Measurements from ENCODE around the gene CIAO3.

Gene CIAO3

DNA sequence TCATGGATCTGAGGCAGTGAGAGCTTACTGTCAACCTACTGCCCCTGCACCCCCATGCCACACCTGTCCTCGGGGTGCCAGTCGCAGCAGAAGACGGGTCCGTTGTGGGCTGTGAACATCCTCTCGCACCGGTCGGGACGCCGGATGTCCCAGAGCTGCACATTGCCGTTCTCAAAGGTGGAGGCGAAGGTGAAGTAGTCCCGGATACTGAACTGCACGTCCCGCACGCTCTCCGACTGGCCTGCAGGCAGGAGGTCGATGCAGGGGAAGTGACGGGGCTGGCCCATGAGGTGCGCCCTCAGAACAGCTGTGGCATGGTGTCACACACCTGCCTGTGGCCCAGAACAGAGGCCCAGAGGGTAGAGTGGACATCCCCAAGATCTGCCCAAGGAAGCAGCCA is 53.3 kb downstream of the CIAO3 start:
- DNase-seq = no peak

DNA sequence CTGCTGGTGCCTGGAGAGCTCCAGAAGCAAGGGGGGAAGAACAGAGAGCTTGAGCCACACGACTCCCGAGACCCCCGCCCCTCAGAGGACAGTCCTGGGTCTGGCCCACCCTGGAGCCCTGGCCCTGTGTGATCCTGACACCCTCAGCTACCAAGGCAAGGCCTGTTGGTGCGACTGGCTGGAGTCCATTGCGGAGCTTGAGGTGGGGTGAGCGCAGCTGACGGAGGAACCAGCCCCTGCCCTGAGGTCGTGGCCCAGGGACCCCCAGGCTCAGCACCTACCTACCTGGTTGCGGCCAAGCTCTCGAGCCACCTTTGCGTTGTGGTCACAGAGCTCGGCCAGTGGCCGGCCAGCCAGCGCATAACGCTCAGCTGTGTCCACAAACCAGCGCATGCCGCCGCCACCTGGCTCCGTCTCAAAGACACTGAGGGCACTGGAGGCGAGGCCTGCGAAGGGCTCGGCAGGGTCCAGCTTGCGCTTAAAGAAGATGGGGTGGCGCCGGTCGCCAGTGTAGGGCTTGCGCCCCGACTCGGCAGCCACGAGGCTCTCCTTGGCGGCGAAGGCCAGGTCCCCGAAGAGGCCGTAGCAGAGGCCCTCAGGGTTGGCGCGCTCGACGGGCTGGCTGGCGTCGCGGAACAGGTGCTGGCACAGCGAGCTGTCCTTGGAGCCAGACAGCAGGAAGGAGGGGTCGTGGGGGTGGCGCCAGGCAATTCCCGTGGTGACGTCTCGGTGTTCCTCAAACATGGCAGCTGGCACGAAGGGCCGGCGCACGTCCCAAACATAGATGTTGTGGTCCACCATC is 54.1 kb downstream of the CIAO3 start:
- DNase-seq = no peak

GRCh38 chr16:685967-686366 is 54.8 kb downstream of the CIAO3 start:
- DNase-seq = no peak

DNA sequence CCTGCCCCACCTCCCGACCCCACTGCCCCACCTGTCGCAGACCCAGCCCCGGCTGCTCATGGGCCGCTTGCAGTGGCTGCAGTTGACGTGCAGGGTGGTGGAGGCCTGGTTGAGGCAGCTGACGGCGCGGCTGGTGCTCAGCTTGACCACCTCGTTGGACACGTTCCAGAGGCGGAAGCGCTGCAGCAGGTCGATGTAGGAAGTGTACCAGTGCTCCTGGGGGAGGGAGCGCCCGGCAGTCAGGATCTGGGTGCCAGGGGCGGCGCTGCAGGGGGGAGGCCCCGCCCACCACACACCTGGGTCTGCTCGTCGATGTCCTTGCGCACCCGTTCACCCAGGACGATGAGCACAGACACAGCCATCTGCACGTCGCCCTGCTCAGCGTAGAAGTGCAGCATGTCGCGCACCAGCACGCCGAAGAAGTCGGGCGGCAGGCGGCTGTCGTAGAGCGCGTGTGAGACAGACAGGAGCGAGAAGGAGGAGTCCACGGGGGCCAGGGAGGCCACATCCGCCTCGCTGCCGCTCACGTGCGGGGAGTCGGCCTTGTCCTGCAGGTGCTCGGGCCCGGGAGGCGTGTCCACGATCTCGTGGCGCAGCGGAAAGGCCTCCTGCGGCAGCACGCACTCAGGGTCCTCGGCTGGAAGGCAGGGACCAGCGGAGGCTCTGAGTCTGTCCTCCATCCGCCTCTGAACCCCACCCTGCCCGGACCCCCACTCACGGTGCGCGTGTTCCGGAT is 55.7 kb downstream of the CIAO3 start:
- DNase-seq = peak; percentile 43

GRCh38 chr16:684071-684794 is 56.6 kb downstream of the CIAO3 start, which contains the start of gene JMJD8:
JMJD8 (minus strand) TSS chr16:684334; CDS start chr16:684319, 15 bp downstream.
- DNase-seq = peak; percentile 86

GRCh38 chr16:683396-684070 is 57.3 kb downstream of the CIAO3 start:
- DNase-seq = no peak

DNA sequence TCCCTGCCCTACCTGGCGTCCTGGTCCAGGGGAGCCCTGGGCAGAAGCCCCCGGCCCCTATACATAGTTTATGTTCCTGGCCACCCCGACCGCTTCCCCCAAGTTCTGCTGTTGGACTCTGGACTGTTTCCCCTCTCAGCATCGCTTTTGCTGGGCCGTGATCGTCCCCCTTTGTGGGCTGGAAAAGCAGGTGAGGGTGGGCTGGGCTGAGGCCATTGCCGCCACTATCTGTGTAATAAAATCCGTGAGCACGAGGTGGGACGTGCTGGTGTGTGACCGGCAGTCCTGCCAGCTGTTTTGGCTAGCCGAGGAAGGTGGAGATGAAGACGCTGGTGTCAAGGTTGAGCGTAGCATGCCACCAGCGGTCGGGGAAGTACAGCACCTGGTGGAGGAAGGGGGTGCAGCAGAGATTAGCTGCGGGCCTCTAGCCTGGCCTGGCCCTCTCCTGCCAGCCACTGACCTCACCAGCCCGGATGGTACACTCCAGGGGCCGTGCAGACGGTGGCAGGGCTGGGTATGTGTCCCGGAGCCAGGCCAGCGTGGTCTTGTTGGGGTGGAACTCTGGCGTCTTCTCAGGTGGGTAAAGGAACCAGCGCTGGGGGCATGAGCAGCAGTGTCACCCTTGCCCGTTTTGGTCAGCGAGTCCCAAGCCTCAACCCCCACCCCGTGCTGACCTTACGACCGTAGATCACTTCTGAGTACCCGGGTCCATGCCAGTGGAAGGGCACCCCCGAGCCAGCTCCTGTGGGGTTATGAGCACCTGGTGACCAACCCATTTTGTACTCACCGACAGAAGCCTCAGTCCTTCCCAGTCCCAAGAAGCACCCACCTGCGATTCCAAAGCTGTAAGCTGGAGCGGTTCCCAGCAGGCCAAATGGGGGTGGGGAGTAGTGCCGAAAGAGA is 58.1 kb downstream of the CIAO3 start:
- DNase-seq = no peak

DNA sequence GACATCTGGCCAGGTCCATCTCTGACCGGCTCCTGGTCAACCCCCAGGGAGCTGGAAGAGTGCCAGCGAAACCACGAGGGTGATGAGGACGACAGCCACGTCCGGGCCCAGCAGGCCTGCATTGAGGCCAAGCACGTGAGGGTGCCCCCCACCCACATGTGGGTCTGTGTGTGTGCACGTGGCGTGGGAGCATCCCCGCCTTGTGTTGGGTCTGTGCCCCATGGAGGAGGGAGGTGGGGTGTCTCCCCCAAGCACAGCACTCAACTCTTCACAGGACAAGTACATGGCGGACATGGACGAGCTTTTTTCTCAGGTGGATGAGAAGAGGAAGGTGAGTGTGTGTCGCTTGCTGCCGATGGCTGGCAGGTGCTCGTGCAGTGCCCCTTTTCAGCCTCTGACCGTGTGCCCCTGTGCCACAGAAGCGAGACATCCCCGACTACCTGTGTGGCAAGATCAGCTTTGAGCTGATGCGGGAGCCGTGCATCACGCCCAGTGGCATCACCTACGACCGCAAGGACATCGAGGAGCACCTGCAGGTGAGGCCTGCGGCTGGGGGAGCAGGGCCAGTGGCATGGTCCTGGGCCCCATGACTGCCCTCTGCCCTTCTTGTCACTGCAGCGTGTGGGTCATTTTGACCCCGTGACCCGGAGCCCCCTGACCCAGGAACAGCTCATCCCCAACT is 58.9 kb downstream of the CIAO3 start:
- DNase-seq = no peak

DNA sequence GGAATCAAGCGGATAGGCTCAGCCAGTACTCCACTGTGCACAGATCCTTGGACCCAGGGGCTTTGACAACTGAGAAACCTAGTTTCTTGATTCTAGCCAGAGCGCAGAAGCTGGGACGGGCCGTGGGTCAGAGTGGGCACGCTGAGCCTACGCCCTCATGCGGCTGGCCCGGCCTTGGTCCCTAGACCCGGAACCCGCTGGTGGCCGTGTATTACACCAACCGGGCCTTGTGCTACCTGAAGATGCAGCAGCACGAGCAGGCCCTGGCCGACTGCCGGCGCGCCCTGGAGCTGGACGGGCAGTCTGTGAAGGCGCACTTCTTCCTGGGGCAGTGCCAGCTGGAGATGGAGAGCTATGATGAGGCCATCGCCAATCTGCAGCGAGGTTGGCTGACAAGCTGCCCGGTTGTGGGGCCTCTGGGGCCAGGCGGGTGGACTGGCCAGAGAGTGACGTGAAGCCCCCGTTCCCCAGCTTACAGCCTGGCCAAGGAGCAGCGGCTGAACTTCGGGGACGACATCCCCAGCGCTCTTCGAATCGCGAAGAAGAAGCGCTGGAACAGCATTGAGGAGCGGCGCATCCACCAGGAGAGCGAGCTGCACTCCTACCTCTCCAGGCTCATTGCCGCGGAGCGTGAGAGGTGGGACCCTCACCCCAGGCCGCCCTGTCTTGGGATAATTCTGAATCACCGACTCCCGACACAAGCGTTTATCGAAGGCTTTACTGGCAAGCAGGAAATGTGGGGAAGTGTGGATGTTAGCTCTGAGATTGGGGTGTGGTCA is 59.6 kb downstream of the CIAO3 start:
- no peak for DNase-seq

GRCh38 chr16:680625-680945 is 60.2 kb downstream of the CIAO3 start:
- no peak for DNase-seq

DNA sequence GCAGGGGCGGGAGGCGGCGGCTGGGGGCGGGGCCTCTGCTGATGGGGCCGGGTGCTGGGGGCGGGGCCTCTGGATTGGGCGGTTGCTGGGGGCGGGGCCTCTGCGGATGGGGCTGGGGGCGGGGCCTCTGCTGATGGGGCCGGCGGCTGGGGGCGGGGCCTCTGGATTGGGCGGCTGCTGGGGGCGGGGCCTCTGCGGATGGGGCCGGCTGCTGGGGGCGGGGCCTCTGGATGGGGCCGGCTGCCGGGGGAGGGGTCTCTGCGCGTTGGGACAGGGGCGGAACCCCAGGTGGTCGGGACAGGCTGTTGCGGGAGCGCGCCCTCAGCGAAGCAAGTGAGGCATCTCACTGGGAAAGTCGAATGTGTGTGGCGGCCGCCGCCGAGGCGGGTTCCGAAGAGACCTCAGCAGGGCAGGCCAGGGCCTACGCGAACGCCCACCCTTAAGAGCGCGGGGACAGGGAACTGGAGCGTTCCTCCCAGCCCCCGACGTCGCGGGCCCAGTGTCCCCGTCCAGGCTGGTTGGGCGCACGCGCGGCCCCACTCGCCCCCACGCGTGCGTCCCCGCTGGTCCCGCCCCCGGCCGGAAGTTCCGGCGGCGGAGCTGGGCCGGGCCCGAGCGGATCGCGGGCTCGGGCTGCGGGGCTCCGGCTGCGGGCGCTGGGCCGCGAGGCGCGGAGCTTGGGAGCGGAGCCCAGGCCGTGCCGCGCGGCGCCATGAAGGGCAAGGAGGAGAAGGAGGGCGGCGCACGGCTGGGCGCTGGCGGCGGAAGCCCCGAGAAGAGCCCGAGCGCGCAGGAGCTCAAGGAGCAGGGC is 60.8 kb downstream of the CIAO3 start, which contains the start of gene STUB1:
TSS of gene STUB1 (plus strand) at position 597 of the 811 bp plus-strand sequence. CDS start at position 713, 116 bp downstream.
- peak; percentile 44 for DNase-seq

Measured in NCI-H1105 (cell line).